COLO829 (cell line): ENCODE data around the gene TMEM91.
"Not testable (repeated sequence)": the region's sequence is repeated elsewhere in the genome, so short reads cannot be mapped to it uniquely, and the experiment has no call there.

Source experiments
- DNase-seq: peaks from one replicate; pipeline ENCODE4 v3.0.0; 2012; ENCODE audit warnings: low spot score

The TMEM91 gene

GRCh38 chr19:41377977-41378709 is 1.8 kb downstream of the TMEM91 start:
- DNase-seq, result no peak

GRCh38 chr19:41381536-41381935 is 5.2 kb downstream of the TMEM91 start:
- DNase-seq, result not testable (repeated sequence)

GRCh38 chr19:41384351-41384750 is 8.0 kb downstream of the TMEM91 start:
- DNase-seq, result no peak

- DNase-seq, result no peak
Measured at GRCh38 chr19:41386442-41386841, 10.1 kb downstream of the TMEM91 start.

DNA sequence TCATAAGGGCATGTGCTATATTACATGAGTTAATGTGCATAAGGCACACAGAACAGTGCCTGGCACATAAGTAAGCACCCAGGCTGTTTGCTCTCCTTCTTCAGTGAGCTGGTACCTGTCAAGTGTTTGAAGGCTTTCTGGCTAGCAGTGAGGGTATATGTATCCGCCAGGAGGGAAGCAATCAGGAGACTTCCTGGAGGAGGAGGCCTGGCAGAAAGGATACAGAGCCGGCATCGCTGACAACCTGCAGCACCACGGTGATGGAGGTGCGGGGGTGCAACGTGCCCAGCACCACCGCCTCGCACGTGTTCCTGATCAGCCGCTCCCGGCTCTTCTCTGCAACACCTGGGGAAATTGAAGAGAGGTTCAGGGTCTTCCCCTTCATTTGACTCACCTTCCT is 15.3 kb downstream of the TMEM91 start:
- DNase-seq, result no peak

- no peak for DNase-seq
Measured at GRCh38 chr19:41392775-41393174, 16.4 kb downstream of the TMEM91 start.

GRCh38 chr19:41395355-41395754 is 19.0 kb downstream of the TMEM91 start:
- no peak for DNase-seq

DNA sequence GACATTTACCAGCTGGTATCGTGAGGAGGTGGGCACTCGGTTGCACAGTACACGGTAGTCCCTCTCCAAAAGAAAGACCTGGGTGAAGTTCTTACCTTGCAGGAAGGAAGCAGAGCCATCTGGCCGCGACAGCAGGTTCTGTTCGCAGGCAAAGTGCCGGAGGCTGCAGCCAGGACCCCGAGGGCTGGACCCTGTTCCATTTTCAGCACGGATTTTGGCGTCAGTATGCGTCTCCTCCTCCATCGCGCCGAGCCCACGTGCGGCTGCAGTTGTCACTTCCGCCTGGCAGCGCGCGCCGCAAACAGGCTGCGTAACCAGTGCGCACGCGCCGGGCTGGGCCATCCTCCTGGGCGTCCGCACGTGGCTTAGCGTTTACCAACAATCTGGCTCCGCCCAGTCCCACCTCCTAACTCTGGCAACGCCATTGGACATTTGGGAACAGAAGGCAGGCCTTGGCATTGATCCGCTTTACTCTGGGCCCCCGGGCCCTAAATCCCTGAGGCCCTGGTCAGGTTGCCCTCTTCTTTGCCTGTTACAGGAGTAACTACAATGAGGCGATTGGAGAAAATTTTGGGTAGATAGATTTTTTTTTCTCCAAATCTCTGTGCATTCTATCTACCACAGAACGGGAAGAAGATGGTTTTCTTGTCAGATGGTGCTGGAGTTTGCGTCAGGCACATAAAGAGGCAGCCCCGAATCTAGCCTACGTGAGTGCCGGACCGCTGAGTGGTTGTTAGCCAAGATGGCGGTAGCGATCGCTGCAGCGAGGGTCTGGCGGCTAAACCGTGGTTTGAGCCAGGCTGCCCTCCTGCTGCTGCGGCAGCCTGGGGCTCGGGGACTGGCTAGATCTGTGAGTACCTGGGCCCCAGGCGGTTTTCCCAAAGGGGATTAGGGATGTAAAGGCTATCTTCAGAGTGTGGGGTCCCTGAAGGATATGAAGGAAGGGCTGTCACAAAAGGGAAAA is 21.0 kb downstream of the TMEM91 start, which contains the start of the genes BCKDHA and EXOSC5:
Gene BCKDHA, plus strand, starts transcription at position 733 of the 964 bp plus-strand sequence. Its CDS starts 10 bp downstream, at position 743.
Gene EXOSC5, minus strand, starts transcription at position 274 of the 964 bp plus-strand sequence. Its CDS starts 31 bp downstream, at position 243.
- peak; percentile 98 for DNase-seq

DNA sequence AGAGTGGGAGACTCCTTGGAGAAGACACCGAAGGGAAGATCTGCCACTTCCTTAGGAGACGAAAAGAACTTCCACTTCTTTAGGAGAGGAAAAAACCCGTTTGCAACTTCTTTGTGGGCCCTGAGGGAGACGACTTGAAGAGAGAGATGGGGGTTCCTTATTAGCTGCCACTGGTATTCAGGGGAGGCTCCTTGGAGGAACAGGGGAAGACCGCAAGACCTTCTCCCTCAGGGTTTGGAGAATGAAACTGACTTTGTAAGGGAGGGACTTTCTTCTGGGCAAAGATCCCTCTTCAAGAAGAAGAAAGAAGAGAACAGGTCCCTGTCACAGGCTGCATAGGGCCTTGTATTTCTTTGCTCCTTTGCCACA is 21.7 kb downstream of the TMEM91 start:
- no peak for DNase-seq

DNA sequence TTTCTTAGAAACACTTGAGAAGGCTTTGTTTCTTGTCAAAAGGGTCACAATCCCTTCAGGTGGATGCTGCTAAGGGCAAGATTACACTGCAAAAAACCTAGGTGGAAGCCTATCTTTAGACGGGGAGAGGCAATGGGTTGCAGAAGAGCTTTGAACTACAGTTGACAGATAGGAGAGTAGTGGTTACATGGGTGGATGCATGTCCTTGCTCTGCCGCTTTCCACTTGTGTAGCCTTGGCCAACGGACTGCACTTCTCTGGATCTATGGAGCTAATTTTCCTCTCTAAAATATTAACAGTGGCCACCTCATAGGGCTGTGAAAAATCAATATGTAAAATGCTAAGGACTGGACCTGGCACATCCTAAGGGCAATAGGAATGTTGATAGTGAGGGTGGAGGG is 22.3 kb downstream of the TMEM91 start:
- no peak for DNase-seq

- no peak for DNase-seq
Measured at GRCh38 chr19:41399091-41399490, 22.8 kb downstream of the TMEM91 start.

- no peak for DNase-seq
Measured at GRCh38 chr19:41399525-41399924, 23.2 kb downstream of the TMEM91 start.

- DNase-seq, result no peak
Measured at GRCh38 chr19:41401483-41401882, 25.1 kb downstream of the TMEM91 start.

DNA sequence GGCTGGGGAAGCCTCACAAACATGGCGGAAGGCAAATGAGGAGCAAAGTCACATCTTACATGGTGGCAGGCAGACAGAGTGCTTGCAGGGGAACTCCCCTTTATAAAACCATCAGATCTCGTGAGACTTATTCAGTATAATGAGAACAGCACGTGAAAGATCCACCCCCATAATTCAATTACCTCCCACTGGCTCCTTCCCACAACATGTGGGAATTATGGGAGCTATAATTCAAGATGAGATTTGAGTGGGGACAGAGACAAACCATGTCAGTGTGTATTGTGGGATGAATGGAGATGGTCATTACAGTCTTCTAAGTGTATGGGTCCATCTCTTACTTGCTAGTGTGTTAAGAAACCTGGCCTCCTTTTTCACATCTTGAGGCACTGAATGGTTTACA is 25.7 kb downstream of the TMEM91 start:
- DNase-seq, result no peak

DNA sequence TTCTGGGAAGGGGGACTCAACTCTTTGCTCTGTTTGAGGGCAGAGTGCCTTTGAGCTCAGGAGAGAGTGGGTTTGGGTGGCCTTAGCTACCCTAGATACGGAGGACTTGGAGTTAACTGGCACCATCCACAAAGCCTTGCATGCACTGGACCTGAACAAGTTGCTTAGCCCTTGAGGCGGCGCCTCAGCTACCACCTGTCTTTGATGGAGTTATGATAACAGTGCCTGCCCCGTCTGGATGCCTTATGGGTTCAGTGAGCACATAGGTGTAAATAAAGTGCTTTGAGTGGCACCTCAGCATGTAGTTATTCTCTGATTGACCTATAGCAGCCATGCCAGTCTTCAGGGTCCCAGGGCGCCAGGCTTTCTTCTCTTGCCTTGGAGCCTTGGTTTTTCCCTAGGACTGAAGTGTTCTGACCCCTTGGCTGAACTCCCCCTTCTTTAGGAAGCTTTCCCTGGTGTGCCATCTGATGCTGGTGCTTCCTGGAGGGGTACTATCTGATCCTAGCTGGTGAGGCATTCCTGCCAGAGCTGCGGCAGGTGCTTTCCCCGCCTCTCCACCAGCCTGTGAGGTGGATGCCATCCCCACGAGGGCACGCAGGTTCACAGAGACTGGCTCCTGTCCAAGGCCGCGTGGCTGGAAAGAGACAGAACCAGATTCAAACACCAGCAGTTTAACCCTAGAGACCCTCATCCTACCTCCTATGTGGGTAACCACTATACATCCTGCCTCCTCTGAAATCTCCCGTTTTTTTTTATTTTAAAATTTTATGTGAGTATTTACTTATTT is 27.0 kb downstream of the TMEM91 start:
- DNase-seq, result no peak

DNA sequence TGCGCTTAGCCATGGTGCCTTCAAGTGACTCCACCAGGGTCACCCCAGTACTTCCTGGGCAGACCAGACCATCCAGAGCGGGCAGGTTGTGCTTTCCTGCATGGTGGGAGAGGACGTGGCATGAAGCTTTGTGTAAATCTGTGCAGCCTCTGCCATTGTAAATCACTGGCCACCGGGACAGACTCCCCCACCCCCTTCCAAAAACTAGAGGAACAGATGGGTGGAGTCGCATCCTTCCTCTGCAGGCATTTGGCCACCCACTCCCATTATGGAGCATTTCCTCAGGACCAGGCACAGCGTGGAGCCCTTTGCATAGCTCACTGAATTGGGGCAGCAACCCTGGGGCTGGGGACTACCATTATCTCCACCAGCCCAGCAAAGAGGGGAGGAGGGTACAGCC is 29.4 kb downstream of the TMEM91 start:
- DNase-seq, result no peak

DNA sequence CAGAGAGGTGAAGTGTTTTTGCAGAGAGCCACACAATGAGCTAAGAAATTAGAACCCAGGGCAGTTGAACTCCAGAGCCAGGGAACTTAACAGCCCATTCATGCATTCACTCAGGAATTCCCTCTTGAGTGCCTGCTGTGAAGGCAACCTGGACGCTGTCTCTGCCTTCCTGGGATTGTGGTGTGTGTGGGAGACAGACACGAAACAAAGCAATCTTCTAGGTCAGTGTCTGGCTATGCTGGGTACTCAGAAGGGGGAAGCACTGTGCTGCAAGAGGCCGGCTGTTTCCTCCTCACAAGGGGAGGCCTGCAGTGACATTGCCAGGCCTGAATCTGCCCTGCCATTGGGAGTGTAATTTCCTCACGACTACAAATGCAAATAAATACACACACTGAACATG is 30.9 kb downstream of the TMEM91 start:
- DNase-seq, result no peak

DNA sequence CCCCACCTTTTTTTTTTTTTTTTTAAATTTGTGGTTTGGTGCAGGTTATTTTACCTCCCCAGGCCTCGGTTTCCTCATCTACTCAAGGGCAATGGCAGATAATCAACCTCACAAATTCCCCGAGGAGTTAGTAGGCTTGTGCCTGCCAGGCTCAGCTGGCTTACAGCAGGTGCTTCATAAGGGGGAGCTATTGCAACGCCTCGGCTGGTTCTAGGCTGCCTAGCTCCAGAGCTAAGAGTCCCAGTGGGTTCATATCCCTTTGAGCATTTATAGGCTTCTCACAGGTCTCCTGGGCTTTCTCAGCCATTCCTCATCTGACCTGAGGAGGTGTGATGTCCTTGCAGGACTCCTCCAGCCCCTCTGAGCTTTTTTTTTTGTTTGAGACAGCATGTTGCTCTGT is 31.9 kb downstream of the TMEM91 start:
- no peak for DNase-seq

DNA sequence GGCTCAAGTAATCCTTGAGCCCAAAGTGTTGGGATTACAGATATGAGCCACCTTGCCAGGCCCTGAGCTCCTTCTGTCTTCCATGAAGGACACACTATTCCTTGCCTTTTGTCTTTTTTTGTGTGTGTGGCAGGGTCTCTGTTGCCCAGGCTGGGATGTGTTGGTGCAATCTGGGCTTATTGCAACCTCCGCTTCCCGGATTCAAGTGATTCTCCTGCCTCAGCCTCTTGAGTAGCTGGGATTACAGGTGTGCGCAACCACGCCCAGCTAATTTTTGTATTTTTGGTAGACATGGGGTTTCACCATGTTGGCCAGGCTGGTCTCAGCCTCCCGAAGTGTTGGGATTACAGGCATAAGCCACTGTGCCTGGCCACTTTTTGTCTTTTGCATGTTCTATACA is 32.5 kb downstream of the TMEM91 start:
- DNase-seq, result not testable (repeated sequence)

GRCh38 chr19:41409288-41409687 is 33.0 kb downstream of the TMEM91 start:
- DNase-seq, result no peak

- DNase-seq, result no peak
Measured at GRCh38 chr19:41410336-41411054, 34.2 kb downstream of the TMEM91 start.
